AG04450 (cell line): ENCODE data around the gene DERA. TPM values are rescaled to one million over a fixed set of nuclear protein-coding genes. Genes with fewer than 3 reads are reported as not detected.
"Not testable (repeated sequence)": the region's sequence is repeated elsewhere in the genome, so short reads cannot be mapped to it uniquely, and the experiment has no call there.

Experiments
- CTCF ChIA-PET: fragments of 300-600, 350-600 bp; formaldehyde crosslinking; extraction: SDS; loops from one replicate; lab custom pipeline; 2022; ENCODE audit warnings: antibody characterized with exemption, inconsistent platforms; lab: Charles Lee
- POLR2A ChIA-PET: fragments of 350-600 bp; formaldehyde crosslinking; extraction: SDS; loops from one replicate; lab custom pipeline; 2021; ENCODE audit warnings: antibody characterized with exemption, inconsistent platforms; lab: Yijun Ruan, JAX
- DNase-seq: peaks from one replicate; pipeline ENCODE4 v3.0.0-alpha.2; 2011; ENCODE audit warnings: low read depth, low spot score
- H3K27ac ChIP-seq: one replicate; pipeline ENCODE4 v1.5.1; 2012; ENCODE audit warnings: low read depth, low read length, control low read depth
- H3K27me3 ChIP-seq: one replicate; pipeline ENCODE4 v1.6.0; 2012; ENCODE audit warnings: low read length; ENCODE audit not compliant: control insufficient read depth, insufficient read depth
- H3K4me3 ChIP-seq: 2 replicates; pipeline ENCODE4 v1.5.1; 2011; ENCODE audit warnings: mild to moderate bottlenecking, low read depth, low read length, control low read depth
- H3K9me3 ChIP-seq: 2 replicates; pipeline ENCODE4 v1.5.1; 2012; ENCODE audit warnings: low read length; ENCODE audit not compliant: control insufficient read depth, insufficient read depth
- polyA plus RNA-seq: library from polyadenylated mRNA; depleted of rRNA; stranded (reverse); fragments of >200 nt; gene quantifications from 2 replicates; pipeline ENCODE4 v1.2.3, GENCODE V29; 2011
- TF ChIP-seq, protein P1 (sequence below): IDR thresholded peaks from 2 replicates; pipeline ENCODE4 v1.5.1; 2011; ENCODE audit warnings: low read depth, low read length, control low read depth, inconsistent platforms

The DERA gene
- polyA plus RNA-seq, 1 experiment: 44.3 TPM

DNA sequence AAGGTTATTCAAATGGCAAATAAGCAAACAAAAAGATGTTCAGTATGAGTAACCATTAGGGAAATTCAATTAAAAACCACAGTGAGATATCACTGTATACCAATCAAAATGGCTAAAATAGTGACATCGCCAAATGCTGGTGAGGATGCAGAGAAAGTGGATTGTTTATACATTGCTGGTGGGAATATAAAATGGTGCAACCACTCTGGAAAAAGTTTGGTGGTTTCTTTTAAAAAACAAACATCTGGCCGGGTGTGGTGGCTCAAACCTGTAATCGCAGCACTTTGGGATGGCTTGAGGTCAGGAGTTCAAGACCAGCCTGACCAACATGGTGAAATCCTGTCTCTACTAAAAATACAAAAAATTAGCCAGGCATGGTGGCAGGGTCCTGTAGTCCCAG, 42.9 kb upstream of the DERA start:
- ChIA-PET POLR2A (no interaction called here), CTCF (no interaction called here)
- Histone ChIP-seq H3K4me3 (no peak overlapping the region), H3K27ac (no peak overlapping the region), H3K9me3 (no peaks in the 10 kb centered on the region), H3K27me3 (no peaks in the 10 kb centered on the region)
- no peak for DNase-seq
- TF ChIP-seq, protein P1, sequence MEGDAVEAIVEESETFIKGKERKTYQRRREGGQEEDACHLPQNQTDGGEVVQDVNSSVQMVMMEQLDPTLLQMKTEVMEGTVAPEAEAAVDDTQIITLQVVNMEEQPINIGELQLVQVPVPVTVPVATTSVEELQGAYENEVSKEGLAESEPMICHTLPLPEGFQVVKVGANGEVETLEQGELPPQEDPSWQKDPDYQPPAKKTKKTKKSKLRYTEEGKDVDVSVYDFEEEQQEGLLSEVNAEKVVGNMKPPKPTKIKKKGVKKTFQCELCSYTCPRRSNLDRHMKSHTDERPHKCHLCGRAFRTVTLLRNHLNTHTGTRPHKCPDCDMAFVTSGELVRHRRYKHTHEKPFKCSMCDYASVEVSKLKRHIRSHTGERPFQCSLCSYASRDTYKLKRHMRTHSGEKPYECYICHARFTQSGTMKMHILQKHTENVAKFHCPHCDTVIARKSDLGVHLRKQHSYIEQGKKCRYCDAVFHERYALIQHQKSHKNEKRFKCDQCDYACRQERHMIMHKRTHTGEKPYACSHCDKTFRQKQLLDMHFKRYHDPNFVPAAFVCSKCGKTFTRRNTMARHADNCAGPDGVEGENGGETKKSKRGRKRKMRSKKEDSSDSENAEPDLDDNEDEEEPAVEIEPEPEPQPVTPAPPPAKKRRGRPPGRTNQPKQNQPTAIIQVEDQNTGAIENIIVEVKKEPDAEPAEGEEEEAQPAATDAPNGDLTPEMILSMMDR: no peak

DNA sequence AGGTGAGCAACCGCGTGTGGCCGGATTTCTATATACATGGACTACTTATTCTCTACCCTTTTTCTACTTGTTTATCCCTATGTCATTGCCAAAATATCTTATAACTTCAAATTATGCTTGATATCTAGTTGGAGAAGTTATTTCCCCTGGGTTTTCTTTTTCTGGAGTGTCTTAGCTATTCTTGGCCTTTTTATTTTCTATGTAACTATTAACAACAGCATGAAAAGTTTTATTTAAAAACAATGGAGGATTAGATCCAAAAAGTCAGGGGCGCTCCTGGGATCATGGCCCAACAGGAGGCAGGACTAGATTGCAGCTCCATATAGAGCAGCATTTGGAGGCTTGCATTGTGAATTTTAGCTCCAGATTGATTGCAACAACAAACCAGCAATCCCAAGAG, 37.6 kb upstream of the DERA start:
- CTCF ChIA-PET: interaction anchor here (1.2 kb wide), 1 partner anchor 284 kb away, joined by 3 read pairs; no protein-coding TSS in a partner anchor
- no peaks in the 10 kb centered on the region for H3K27me3 ChIP-seq
- no peaks in the 10 kb centered on the region; the same call in 1 of the 2 replicates for H3K9me3 ChIP-seq
- DNase-seq: no peak
- TF ChIP-seq, protein P1: no peak
- H3K27ac ChIP-seq: no peak overlapping the region
- POLR2A ChIA-PET: no interaction called here
- H3K4me3 ChIP-seq: no peak overlapping the region

DNA sequence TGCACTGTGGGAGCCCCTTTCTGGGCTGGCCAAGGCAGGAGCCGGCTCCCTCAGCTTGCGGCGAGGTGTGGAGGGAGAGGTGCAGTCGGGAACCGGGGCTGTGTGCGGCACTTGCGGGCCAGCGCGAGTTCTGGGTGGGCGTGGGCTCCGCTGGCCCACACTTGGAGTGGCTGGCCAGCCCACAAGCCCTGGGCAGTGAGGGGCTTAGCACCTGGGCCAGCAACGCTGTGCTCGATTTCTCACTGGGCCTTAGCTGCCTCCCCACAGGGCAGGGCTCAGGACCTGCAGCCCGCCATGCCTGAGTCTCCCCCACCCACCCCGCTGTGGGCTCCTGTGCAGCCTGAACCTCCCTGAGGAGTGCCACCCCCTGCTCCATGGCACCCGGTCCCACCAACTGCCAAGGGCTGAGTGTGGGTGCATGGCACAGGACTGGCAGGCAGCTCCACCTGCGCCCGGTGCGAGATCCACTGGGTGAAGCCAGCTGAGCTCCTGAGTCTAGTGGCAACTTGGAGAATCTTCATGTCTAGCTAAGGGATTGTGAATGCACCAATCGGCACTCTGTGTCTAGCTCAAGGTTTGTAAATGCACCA, 36.5 kb upstream of the DERA start:
- H3K27me3 ChIP-seq, CTCF ChIA-PET, H3K27ac ChIP-seq, POLR2A ChIA-PET, H3K9me3 ChIP-seq, H3K4me3 ChIP-seq, DNase-seq: not testable (repeated sequence)

GRCh38 chr12:15875863-15876262, 35.3 kb upstream of the DERA start:
- H3K27ac ChIP-seq: no peak overlapping the region
- DNase-seq: no peak
- CTCF ChIA-PET: no interaction called here
- no peaks in the 10 kb centered on the region for H3K27me3 ChIP-seq
- TF ChIP-seq, protein P1: no peak
- no peaks in the 10 kb centered on the region; the same call in 1 of the 2 replicates for H3K9me3 ChIP-seq
- H3K4me3 ChIP-seq: no peak overlapping the region
- POLR2A ChIA-PET: no interaction called here

DNA sequence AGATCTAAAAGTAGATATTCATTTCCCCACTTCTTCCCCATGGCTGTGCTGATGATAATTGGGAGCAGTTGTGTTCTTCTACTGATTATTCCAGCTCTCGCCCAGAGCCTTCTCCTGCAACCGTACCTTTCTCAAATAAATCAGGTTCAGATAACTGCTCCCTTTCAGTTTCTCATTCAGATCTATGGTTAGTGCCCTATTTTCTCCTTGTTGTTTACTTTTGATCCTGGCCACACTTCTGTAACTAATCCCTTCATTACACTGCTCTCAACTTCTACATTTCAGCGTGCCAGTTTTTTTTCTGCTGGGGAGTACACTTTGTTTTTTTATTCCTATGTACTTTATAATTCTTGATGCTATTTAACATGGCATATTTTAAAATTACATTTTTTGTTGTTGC, 31.7 kb upstream of the DERA start:
- no peaks in the 10 kb centered on the region for H3K27me3 ChIP-seq
- CTCF ChIA-PET: no interaction called here
- POLR2A ChIA-PET: no interaction called here
- TF ChIP-seq, protein P1: no peak
- peaks cover 3% of the 10 kb centered on the region; the same call in 1 of the 2 replicates for H3K9me3 ChIP-seq
- H3K27ac ChIP-seq: no peak overlapping the region
- DNase-seq: no peak
- H3K4me3 ChIP-seq: no peak overlapping the region
